HFF-Myc (cell line): ENCODE data around the gene SORCS2.

ENCODE experiments used
- DNase-seq: peaks from one replicate; pipeline ENCODE4 v3.0.0-alpha.2; 2011; ENCODE audit warnings: low read depth; ENCODE audit errors: extremely low read depth
- H3K4me3 ChIP-seq: replicated peaks from 2 replicates; pipeline ENCODE4 v1.5.1; 2011; ENCODE audit warnings: low read depth, mild to moderate bottlenecking, control low read depth, low read length
- CTCF ChIP-seq: IDR thresholded peaks from 2 replicates; pipeline ENCODE4 v1.5.1; 2012; ENCODE audit warnings: mild to moderate bottlenecking, low read depth, low read length, control low read depth; ENCODE audit errors: missing control alignments

The SORCS2 gene

GRCh38 chr4:7687006-7687405, 494.7 kb downstream of the SORCS2 start:
- no peak overlapping the region for H3K4me3 ChIP-seq
- DNase-seq, result no peak
- no peak for TF ChIP-seq CTCF

- no peak for DNase-seq
- H3K4me3 ChIP-seq, result no peak overlapping the region
- no peak for TF ChIP-seq CTCF
Measured at GRCh38 chr4:7687796-7688195, 495.5 kb downstream of the SORCS2 start.

DNA sequence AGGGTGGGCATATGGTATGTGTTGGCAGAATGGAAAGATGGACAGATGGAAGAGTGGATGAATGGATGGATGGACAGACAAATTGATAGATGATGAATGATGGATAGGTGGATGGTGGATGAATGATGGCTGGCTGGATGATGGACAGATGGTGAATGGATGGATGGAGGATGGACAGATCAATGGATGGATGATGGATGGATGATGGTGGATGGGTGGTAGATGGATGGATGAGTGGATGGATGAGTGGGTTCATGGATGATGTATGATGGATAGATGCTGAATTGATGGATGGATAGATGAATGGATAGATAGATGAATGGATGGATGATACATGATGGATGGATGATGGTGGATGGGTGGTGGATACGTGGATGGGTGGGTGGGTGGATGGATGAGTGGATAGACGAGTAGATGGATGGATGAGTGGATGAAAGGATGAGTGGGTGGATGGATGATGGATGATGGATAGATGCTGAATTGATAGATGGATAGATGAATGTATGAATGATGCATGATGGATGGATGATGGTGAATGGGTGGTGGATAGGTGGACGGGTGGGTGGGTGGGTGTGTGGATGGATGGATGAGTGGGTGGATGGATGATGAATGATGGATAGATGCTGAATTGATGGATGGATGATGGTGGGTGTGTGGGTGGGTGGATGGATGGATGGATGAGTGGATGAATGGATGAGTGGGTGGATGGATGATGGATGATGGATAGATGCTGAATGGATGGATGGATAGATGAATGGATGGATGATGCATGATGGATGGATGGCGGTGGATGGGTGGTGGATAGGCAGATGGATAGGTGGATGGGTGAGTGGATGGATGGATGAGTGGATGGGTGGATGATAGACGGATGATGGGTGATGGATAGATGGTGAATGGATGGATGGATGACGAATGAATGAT, 497.7 kb downstream of the SORCS2 start:
- no peak for DNase-seq
- no peak for TF ChIP-seq CTCF
- no peak overlapping the region for H3K4me3 ChIP-seq

- no peak for DNase-seq
- no peak for TF ChIP-seq CTCF
- H3K4me3 ChIP-seq, result no peak overlapping the region
Measured at GRCh38 chr4:7691061-7691460, 498.7 kb downstream of the SORCS2 start.

- no peak for DNase-seq
- no peak overlapping the region for H3K4me3 ChIP-seq
- TF ChIP-seq CTCF, result no peak
Measured at GRCh38 chr4:7691982-7692381, 499.6 kb downstream of the SORCS2 start.

- DNase-seq, result no peak
- H3K4me3 ChIP-seq, result no peak overlapping the region
- TF ChIP-seq CTCF, result no peak
Measured at GRCh38 chr4:7692451-7693236, 500.3 kb downstream of the SORCS2 start.
